OCI-LY3 (cell line): ENCODE data around the gene TICAM1.

Source experiments
- EZH2phosphoT487 ChIP-seq: fragments of 200-600 bp; shearing (Covaris generic); IDR thresholded peaks from 2 replicates; pipeline ENCODE4 v1.6.1; 2018; ENCODE audit warnings: antibody characterized with exemption, mixed run types, low read depth
- TF ChIP-seq, protein P1 (sequence below): fragments of 200-600, 300-600 bp; sonication (generic); IDR thresholded peaks from 2 replicates; pipeline ENCODE4 v1.5.1; 2014; ENCODE audit warnings: antibody characterized with exemption, low read length, low read depth

DNA sequence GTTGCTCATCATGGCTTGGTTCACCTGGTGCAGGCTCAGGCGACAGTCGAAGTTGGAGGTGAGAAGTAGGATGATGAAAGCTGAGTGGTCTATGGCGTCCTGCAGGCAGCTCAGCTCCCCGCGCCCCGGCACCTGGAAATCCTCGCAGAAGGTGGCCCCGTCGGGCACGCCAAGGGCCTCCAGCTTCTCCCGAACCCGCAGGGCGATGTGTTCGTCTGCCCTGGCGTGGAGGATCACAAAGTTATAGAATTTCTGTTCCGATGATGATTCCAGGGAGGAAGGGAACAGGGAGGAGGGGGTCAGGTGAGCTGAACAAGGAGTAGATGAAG lies 14.6 kb downstream of the TICAM1 start:
- TF ChIP-seq, protein P1, sequence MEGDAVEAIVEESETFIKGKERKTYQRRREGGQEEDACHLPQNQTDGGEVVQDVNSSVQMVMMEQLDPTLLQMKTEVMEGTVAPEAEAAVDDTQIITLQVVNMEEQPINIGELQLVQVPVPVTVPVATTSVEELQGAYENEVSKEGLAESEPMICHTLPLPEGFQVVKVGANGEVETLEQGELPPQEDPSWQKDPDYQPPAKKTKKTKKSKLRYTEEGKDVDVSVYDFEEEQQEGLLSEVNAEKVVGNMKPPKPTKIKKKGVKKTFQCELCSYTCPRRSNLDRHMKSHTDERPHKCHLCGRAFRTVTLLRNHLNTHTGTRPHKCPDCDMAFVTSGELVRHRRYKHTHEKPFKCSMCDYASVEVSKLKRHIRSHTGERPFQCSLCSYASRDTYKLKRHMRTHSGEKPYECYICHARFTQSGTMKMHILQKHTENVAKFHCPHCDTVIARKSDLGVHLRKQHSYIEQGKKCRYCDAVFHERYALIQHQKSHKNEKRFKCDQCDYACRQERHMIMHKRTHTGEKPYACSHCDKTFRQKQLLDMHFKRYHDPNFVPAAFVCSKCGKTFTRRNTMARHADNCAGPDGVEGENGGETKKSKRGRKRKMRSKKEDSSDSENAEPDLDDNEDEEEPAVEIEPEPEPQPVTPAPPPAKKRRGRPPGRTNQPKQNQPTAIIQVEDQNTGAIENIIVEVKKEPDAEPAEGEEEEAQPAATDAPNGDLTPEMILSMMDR = no peak
- TF ChIP-seq EZH2phosphoT487 = no peak
